ENCODE results near the gene SCARF2. TPM values are rescaled to one million over a fixed set of nuclear protein-coding genes. Genes with fewer than 3 reads are reported as not detected.

The SCARF2 gene
- total and polyA plus RNA-seq, 2 experiments from 2014 or later: 1.8 to 16.6 TPM

- Histone ChIP-seq H3K4me1 (ENCODE audit: insufficient read depth) (peaks cover 3% of the 10 kb centered on the region; the same call in 1 of the 2 replicates), H3K79me2 (replicated peaks; ENCODE audit: insufficient read depth) (no peaks in the 10 kb centered on the region), H3K27me3 (ENCODE audit: insufficient read depth) (no peaks in the 10 kb centered on the region), H3K27ac (ENCODE audit: low read depth) (no peak overlapping the region), H4K20me1 (replicated peaks; ENCODE audit: insufficient read depth) (no peaks in the 10 kb centered on the region), H3F3A (replicated peaks; ENCODE audit: low read depth) (no peaks in the 10 kb centered on the region), H3K4me2 (no peak overlapping the region), H3K9me2 (ENCODE audit: insufficient read depth) (no peaks in the 10 kb centered on the region), H3K4me3 (no peak overlapping the region), H2AFZ (no peak overlapping the region), H3K36me3 (ENCODE audit: insufficient read depth) (no peaks in the 10 kb centered on the region)
- Mint-ChIP-seq H3K27ac (no peak overlapping the region), H3K36me3 (ENCODE audit: low read depth) (no peaks in the 10 kb centered on the region; the same call in 1 of the 3 replicates), H3K4me1 (peaks cover 12% of the 10 kb centered on the region), H3K9me3 (no peaks in the 10 kb centered on the region; the same call in 2 of the 3 replicates), H3K27me3 (ENCODE audit: insufficient read depth, low read depth, poor library complexity) (peaks cover 3% of the 10 kb centered on the region), H3K4me3 (no peak overlapping the region)
- ATAC-seq: no peak
- TF ChIP-seq JUNB (IDR thresholded peaks at IDR 0.05; ENCODE audit: unreplicated experiment) (no peak), POLR2AphosphoS5 (IDR thresholded peaks at IDR 0.05; ENCODE audit: low read depth) (no peak), EZH2phosphoT487 (IDR thresholded peaks at IDR 0.05; ENCODE audit: unreplicated experiment) (no peak), ZNF114 (CRISPR knock-in tag; IDR thresholded peaks at IDR 0.05) (no peak), ETS1 (IDR thresholded peaks at IDR 0.05) (no peak), CTCF (conservative IDR thresholded peaks at IDR 0.05; ENCODE audit: low read depth in 2 of 2) (no peak), NANOG (IDR thresholded peaks at IDR 0.05; ENCODE audit: borderline replicate concordance) (no peak), REST (IDR thresholded peaks at IDR 0.05; ENCODE audit: unreplicated experiment) (no peak), EZH2 (IDR thresholded peaks at IDR 0.05; ENCODE audit: low read depth, unreplicated experiment) (no peak), STAT1 (IDR thresholded peaks at IDR 0.05; ENCODE audit: unreplicated experiment) (no peak), ZNF331 (CRISPR knock-in tag; IDR thresholded peaks at IDR 0.05; ENCODE audit: low read depth) (no peak), ZNF462 (CRISPR knock-in tag; IDR thresholded peaks at IDR 0.05) (no peak), CREB1 (CRISPR knock-in tag; IDR thresholded peaks at IDR 0.05; ENCODE audit: low read depth) (no peak)
- no peak for DNase-seq (ENCODE audit: low spot score)
Observed at GRCh38 chr22:20466659-20467379, 29.2 kb upstream of the SCARF2 start.

Data from GM23338 (cell line).